ENCODE results near the gene MAP1LC3B2. TPM values are rescaled to one million over a fixed set of nuclear protein-coding genes. Genes with fewer than 3 reads are reported as not detected.

The MAP1LC3B2 gene
- total RNA-seq, 2 donors from 2014 or later: 0.66 TPM; not detected in 1

DNA sequence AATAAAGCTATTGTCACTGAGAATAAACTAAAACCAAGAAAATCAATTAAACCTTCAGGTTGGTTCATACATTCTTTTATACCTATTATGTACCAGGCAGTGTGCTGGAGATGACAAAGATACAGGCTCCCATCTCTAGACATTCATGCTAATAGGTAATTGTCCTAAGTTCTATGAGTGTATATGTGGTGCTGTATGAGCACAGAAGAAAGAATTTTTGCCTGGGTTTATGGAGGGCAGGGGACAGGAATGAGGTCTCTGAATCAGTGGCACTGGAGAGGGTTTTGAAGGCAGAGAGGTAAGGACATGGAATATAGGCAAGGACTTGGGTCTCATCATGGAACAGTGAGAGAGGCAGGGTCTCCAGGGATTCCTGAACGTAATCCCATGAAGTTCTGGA, 38.7 kb downstream of the MAP1LC3B2 start:
- H3K36me3 Mint-ChIP-seq: no peaks in the 10 kb centered on the region
- H3K27ac Mint-ChIP-seq: no peak overlapping the region
- peaks cover 0 to 6% of the 10 kb centered on the region in 2 donors for H3K9me3 Mint-ChIP-seq
- no peak for DNase-seq (ENCODE audit: low spot score in 2 of 2)
- no peak for ATAC-seq

- Mint-ChIP-seq H3K36me3 (no peaks in the 10 kb centered on the region), H3K9me3 (peaks cover 0 to 6% of the 10 kb centered on the region in 2 donors), H3K27ac (no peak overlapping the region)
- DNase-seq (ENCODE audit: low spot score in 2 of 2): no peak
- ATAC-seq: no peak
Measured at GRCh38 chr12:116598311-116599284, 39.4 kb downstream of the MAP1LC3B2 start.

GRCh38 chr12:116599285-116600136, 40.3 kb downstream of the MAP1LC3B2 start:
- DNase-seq (ENCODE audit: low spot score in 2 of 2): peak in 1 of 2 donors; percentile 70
- peak; percentile 62 to 70 for ATAC-seq

DNA sequence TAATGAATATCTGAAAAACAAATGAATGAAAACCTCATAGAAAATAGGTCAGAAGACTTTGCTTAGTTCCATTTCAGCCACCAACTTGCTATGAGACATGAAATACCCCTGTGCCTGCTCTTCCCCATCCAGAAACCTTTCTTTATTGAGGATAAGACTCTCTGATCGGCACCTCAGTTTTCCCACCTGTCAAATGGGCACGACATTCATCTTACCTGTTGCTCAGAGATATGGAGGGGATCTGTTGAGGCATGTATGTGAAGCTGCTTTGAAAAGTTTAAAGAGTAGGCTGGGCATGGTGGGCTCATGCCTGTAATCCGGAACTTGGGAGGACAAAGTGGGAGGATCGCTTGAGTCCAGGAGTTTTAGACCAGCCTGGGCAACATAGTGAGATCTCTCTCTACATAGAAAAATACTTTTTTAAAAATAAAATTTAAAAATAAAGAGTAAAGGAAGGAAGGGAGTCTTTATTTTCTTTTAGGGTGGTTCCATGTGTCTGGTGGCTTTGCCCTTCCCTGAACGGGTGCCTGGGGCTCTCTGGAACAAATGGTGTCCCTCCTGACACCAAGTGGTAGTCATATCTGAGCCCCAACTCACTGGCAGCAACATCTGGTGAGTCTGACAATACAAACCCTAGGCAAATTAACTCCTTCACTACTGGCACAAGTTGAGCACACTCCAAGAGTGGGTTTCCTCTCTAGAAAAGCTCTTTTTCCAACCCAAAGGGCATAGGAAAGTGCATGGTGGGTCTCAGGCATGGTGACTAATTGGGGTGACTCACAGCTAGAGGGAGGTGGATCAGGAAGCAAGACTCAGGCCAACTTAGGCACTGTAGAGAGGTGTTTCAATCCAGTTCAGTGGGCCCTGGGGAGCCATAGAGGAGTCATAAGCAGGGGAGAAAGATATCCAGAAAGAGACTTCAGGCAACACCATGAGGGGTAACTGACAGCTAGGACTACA, 42.1 kb downstream of the MAP1LC3B2 start:
- no peak overlapping the region for H3K27ac Mint-ChIP-seq
- H3K9me3 Mint-ChIP-seq: no peaks in the 10 kb centered on the region
- ATAC-seq (peak; percentile 80 to 89), DNase-seq (ENCODE audit: low spot score in 2 of 2) (peak in 1 of 2 donors; percentile 11)
- H3K36me3 Mint-ChIP-seq: no peaks in the 10 kb centered on the region

More at GRCh38 chr12:116599285-116600136, 40.3 kb downstream of the MAP1LC3B2 start:
- Mint-ChIP-seq H3K27ac (no peak overlapping the region), H3K9me3 (no peaks in the 10 kb centered on the region), H3K36me3 (no peaks in the 10 kb centered on the region)

GRCh38 chr12:116601933-116602810, 43.0 kb downstream of the MAP1LC3B2 start:
- no peak for DNase-seq (ENCODE audit: low spot score in 2 of 2)
- no peak for ATAC-seq
- no peaks in the 10 kb centered on the region for H3K36me3 Mint-ChIP-seq
- H3K27ac Mint-ChIP-seq: no peak overlapping the region
- no peaks in the 10 kb centered on the region for H3K9me3 Mint-ChIP-seq

DNA sequence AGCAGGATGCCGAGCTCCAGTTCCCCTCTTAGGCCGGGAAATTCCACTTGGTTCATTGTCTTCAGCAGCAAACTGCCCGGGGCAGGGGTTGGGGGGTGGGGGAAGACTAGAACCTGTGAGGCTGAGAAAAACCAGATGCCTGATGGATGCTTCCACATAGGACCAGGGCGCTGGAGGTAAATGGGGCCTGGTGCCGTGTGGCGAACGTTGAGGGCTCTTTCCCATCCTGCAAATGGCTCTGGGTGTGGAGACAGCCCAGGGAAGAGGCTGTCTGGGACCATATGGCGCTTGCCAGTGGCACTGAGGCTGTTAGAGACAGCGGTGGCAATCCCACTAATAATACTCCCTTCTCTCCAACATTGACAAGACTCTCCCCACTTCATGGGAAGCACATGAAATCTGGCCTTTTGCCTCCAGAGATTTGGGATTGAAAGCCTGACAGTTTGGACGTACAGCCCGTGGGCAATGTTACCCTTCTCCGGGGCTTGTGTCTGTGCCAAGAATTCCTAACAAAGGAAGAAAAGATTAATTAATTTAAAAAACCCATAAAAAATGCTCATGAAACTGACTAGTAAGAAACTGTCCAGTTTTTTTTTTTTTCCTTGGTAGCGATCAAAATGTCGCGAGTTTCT, 44.5 kb downstream of the MAP1LC3B2 start:
- no peak for ATAC-seq
- Mint-ChIP-seq H3K27ac (no peak overlapping the region), H3K36me3 (no peaks in the 10 kb centered on the region), H3K9me3 (no peaks in the 10 kb centered on the region)
- no peak for DNase-seq (ENCODE audit: low spot score in 2 of 2)

GRCh38 chr12:116604178-116604895, 45.2 kb downstream of the MAP1LC3B2 start:
- ATAC-seq (no peak), DNase-seq (ENCODE audit: low spot score in 2 of 2) (no peak)
- Mint-ChIP-seq H3K9me3 (no peaks in the 10 kb centered on the region), H3K27ac (no peak overlapping the region), H3K36me3 (no peaks in the 10 kb centered on the region)

- no peak overlapping the region for H3K27ac Mint-ChIP-seq
- H3K36me3 Mint-ChIP-seq: no peaks in the 10 kb centered on the region
- no peaks in the 10 kb centered on the region for H3K9me3 Mint-ChIP-seq
- DNase-seq (ENCODE audit: low spot score in 2 of 2) (no peak), ATAC-seq (no peak)
Measured at GRCh38 chr12:116604951-116605641, 45.9 kb downstream of the MAP1LC3B2 start.

GRCh38 chr12:116606397-116606796, 47.2 kb downstream of the MAP1LC3B2 start:
- Mint-ChIP-seq H3K36me3 (no peaks in the 10 kb centered on the region), H3K27ac (no peak overlapping the region), H3K9me3 (no peaks in the 10 kb centered on the region)
- ATAC-seq (no peak), DNase-seq (ENCODE audit: low spot score in 2 of 2) (no peak)

- ATAC-seq (no peak), DNase-seq (ENCODE audit: low spot score in 2 of 2) (no peak)
- no peaks in the 10 kb centered on the region for H3K36me3 Mint-ChIP-seq
- no peak overlapping the region for H3K27ac Mint-ChIP-seq
- H3K9me3 Mint-ChIP-seq: no peaks in the 10 kb centered on the region
Measured at GRCh38 chr12:116607039-116607438, 47.9 kb downstream of the MAP1LC3B2 start.

DNA sequence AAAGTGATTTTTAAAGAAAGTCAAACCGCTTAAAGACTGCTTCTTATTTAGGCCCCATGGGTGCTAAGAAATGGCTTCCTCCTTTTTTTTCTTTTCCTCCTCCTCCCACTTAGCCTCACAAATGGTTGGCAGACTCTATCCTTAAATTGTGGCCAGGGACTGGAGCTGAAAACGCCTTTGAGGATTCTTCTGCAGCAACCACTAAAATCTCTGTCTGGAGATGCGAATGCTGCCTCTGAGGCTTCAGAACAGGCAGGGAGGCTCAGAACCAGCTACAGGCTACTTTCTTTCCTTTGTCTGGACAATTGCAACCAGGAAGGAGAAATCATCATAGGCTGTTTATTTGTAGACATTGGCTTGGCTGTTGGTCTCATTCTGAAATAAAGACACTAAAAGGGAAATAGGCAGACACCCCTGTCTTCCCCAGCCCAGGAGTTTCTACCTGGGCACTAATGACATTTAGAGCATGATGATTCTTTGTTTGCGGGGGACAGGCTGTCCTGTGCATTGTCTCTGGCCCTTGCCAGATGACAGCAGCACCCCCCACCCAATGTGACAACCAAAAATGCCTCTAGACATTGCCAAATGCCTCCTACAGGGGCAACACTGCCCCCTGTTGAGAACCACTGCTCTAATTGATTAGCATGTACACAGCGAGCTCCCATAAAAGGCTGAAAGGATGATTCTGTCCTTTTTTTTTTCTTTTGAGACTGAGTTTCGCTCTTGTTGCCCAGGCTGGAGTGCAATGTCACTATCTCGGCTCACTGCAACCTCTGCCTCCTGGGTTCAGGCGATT, 50.3 kb downstream of the MAP1LC3B2 start:
- Mint-ChIP-seq H3K9me3 (no peaks in the 10 kb centered on the region), H3K27ac (no peak overlapping the region), H3K36me3 (no peaks in the 10 kb centered on the region)
- ATAC-seq: peak in 1 of 2 donors; percentile 35
- peak in 1 of 2 donors; percentile 15 for DNase-seq (ENCODE audit: low spot score in 2 of 2)

DNA sequence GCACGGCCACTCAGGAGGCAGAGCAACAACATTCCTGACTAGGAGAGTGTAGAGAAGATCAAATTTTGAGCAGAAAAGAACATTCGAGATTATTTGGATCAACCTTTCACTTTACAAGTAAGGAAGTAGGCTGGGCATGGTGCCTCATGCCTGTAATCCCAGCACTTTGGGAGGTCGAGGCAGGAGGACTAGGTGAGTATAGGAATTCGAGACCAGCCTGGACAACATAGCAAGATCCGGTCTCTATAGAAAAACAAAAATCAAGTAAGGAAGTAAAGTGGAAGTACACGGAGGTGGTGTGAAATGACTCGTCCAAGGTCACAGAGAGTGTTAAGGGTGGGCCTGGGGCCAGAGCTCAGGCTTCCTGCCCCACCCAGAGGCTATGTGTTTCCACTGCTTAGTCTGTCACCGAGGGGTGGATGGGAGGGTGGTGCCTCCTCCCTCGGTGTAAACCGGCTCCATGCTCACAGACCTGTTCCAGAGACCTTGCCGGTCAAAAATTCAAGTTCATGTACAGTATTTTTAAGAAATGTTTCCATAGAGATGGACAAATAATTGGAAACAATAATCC, 51.9 kb downstream of the MAP1LC3B2 start:
- DNase-seq (ENCODE audit: low spot score in 2 of 2): no peak
- no peaks in the 10 kb centered on the region for H3K9me3 Mint-ChIP-seq
- no peaks in the 10 kb centered on the region for H3K36me3 Mint-ChIP-seq
- ATAC-seq: no peak
- peak overlapping the region in 1 of 2 donors; percentile 15 for H3K27ac Mint-ChIP-seq

DNA sequence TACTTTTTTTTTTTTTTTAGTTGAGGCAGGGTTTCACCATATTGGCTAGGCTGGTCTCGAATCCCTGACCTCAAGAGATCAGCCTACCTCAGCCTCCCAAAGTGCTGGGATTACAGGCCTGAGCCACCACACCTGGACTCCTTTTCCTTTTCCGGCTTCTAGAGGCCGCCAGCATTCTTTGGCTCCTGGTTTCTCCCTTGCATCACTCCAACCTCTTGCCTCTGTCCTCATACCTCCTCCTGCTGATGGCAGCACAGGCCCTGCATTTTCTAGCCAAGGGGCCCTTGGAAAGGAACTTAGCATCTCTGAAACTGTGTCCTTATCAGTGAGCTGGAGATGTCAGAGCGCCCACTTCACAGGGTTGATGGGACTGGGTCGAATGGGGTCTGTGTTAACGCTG, 53.3 kb downstream of the MAP1LC3B2 start:
- Mint-ChIP-seq H3K27ac (peak overlapping the region in 1 of 2 donors; percentile 52), H3K36me3 (no peaks in the 10 kb centered on the region), H3K9me3 (no peaks in the 10 kb centered on the region)
- DNase-seq (ENCODE audit: low spot score in 2 of 2) (no peak), ATAC-seq (no peak)

Data from activated naive CD4-positive, alpha-beta T cell treated with anti-CD3 and anti-CD28 coated beads, Interleukin-2, amount 50 U/mL, for 72 hours (primary cell).